Endothelial cell of coronary artery (primary cell): Measurements from ENCODE around the gene METTL8. TPM values are rescaled to one million over a fixed set of nuclear protein-coding genes. Genes with fewer than 3 reads are reported as not detected.

Experiments used
- total RNA-seq: library from RNA; depleted of rRNA; stranded (reverse); fragments of >200 nt; gene quantifications from 2 replicates; pipeline ENCODE4 v1.2.3, GENCODE V29; 2014

The METTL8 gene
- total RNA-seq = 10.3 and 12.4 TPM in 2 replicates

GRCh38 chr2:171433763-171434012 lies at the start of gene METTL8:
Gene METTL8 (minus strand): TSS chr2:171433990. CDS start chr2:171392185, 41,805 bp downstream.

GRCh38 chr2:171434013-171434989 lies 511 bp upstream of the METTL8 start, which contains the start of gene DCAF17:
Gene DCAF17 (plus strand): TSS chr2:171434226. CDS start chr2:171434578, 352 bp downstream.

Other genes with a start within 250 kb of the METTL8 start
- gene DCAF17, start 236 bp upstream of the METTL8 start, total RNA-seq = 15.0 and 16.0 TPM in 2 replicates
- gene CYBRD1, start 88.5 kb upstream of the METTL8 start, total RNA-seq = 20.0 and 55.4 TPM in 2 replicates